Transverse colon (tissue), 4 donors: Measurements from ENCODE around the gene SPDYE2B. TPM values are rescaled to one million over a fixed set of nuclear protein-coding genes. Genes with fewer than 3 reads are reported as not detected.
"Not testable (repeated sequence)": the region's sequence is repeated elsewhere in the genome, so short reads cannot be mapped to it uniquely, and the experiment has no call there.

Experiments
- DNase-seq: peaks from one replicate; pipeline ENCODE4 v3.0.0-alpha.2; 2019
- H3K27ac ChIP-seq, 4 donors: fragments of 200-600 bp; sonication (generic); 2 replicates each; pipeline ENCODE4 v1.5.1; 2016 to 2018; ENCODE audit warnings: inconsistent platforms in 4 of 4
- H3K27me3 ChIP-seq: fragments of 200-600 bp; sonication (generic); 2 replicates; pipeline ENCODE4 v1.5.1; 2017; ENCODE audit warnings: inconsistent platforms
- H3K36me3 ChIP-seq, 4 donors: fragments of 200-600 bp; sonication (generic); 2 replicates each; pipeline ENCODE4 v1.5.1; 2017 to 2019; ENCODE audit warnings: inconsistent platforms in 4 of 4
- H3K4me1 ChIP-seq, 4 donors: fragments of 200-600 bp; sonication (generic); 2 replicates each; pipeline ENCODE4 v1.5.1; 2017 to 2020; ENCODE audit warnings: inconsistent platforms in 4 of 4
- H3K4me3 ChIP-seq, 4 donors: fragments of 200-600 bp; sonication (generic); 1 replicate in 1 of 4; 2 replicates in 3 of 4; pipeline versions ENCODE4 v1.5.1 to v1.6.1; 2017 to 2019; ENCODE audit warnings: inconsistent platforms in 4 of 4
- H3K9me3 ChIP-seq, 2 donors: fragments of 200-600 bp; sonication (generic); 2 replicates each; pipeline ENCODE4 v1.5.1; 2017 to 2019; ENCODE audit warnings: inconsistent platforms in 2 of 2
- WGBS, 2 donors: methylation state at CpG; one replicate each; pipeline ENCODE4 v1.1.5; 2018; ENCODE audit warnings: low coverage in 1 of 2; 5-methylcytosine and 5-hydroxymethylcytosine counted together
- in situ Hi-C, 4 donors: fragments of 200-750 bp; cut with MboI; loops; one replicate each; pipeline versions ENCODE4 v1.15.0 to v1.15.1; 2017; ENCODE audit warnings: low sequenced_read_pairs in 3 of 4, low pct_ligation_motif_present in 1 of 4, low pct_unique_long_range_greater_than_20kb in 1 of 4
- intact Hi-C: fragments of 100-400 bp; cut with DNase I; formaldehyde crosslinking; loops from one replicate; pipeline ENCODE4 v1.15.1; 2023; ENCODE audit warnings: low total_unique reads
- total RNA-seq, 4 donors: library from RNA; depleted of rRNA; stranded (reverse); fragments of >200 nt; gene quantifications; one replicate each; pipeline ENCODE4 v1.1.0, GENCODE V29; 2016

SPDYE2B gene
- total RNA-seq, 4 donors from 2014 or later, result not detected

DNA sequence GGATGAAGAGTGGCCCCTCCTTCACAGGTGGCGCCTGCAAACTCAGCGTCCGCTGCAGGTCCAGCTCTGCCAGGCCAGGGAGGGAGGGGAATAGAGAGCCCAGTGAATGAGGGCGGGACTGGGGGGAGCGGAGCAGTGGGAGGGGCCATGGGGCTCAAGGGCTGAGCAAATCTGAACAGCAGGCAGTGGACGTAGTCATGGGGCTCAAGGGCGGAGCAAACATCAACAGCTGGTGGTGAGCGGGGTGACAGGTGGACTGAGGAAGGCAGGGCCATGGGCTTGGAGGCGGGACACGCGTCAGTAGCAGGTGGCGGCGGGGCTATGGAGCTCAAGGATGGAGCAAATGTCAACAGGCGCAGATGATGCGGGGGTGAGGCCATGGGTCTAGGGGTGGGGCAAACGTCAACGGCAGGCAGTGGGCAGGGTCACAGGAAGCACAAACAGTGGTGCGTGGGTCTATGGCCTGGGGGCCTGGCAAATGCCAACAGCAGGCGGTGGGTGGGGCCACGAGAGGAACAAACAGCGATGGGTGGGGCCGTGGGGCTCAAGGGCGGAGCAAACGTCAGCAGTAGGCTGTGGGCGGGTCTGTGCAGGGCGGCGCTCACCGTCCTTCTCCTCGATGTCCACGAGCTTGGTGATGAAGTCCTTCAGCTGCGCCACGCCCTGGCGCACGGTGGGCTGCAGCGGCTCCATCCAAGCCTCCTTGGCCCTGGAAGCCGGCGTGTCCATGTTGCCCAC lies 38.3 kb downstream of the SPDYE2B start:
- H3K27ac ChIP-seq, in situ Hi-C loops, H3K36me3 ChIP-seq, H3K27me3 ChIP-seq, H3K4me1 ChIP-seq, intact Hi-C loops, DNase-seq, H3K9me3 ChIP-seq, H3K4me3 ChIP-seq: not testable (repeated sequence)
- no CpG with 5 or more reads among the region's 37 CpGs for WGBS, 2 donors

DNA sequence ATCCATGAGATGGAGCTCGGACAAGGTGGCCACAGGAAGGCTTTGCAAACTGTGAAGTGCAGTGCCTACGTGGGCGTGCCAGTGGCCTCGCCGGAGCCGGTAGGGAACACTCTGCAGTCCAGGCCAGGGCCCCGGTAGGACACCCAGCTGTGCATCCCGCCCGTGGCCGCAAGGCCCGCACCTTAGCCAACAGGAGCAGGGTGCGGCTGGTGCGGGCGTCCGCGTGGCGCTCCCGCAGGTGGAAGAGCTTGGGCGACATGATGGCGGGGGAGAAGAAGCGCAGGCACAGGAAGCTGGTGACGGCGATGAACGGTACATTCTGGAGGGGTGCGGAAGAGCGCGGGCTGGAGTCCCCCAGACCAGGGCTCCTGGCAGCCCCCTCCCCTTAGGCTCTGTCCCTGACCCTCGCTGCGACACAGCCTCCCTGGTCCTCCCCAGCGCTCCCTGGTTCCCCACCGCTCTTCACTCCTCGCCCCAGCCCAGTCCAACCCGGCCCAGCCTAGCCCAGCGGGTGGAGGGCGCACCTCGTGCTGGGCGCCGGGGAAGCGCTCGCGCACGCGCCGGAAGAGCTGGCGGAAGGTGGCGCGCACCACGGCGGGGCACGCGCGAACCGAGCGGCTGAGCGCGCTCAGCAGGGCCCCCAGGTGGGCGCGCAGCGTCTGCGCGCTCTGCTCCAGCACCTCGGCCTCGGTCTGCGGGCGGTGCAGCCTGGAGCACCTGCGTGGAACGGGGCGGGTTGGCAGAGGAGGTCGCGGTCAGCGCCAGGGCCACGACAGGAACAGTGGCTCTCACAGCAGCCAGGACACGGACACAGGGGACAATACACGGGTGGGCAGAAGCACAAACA lies 39.5 kb downstream of the SPDYE2B start:
- H3K4me1 ChIP-seq, in situ Hi-C loops, H3K27ac ChIP-seq, H3K36me3 ChIP-seq, intact Hi-C loops, H3K9me3 ChIP-seq, H3K27me3 ChIP-seq, DNase-seq: not testable (repeated sequence)
- peak overlapping the region in 1 of 4 donors; percentile 30 for H3K4me3 ChIP-seq
- no CpG with 5 or more reads among the region's 74 CpGs for WGBS, 2 donors

DNA sequence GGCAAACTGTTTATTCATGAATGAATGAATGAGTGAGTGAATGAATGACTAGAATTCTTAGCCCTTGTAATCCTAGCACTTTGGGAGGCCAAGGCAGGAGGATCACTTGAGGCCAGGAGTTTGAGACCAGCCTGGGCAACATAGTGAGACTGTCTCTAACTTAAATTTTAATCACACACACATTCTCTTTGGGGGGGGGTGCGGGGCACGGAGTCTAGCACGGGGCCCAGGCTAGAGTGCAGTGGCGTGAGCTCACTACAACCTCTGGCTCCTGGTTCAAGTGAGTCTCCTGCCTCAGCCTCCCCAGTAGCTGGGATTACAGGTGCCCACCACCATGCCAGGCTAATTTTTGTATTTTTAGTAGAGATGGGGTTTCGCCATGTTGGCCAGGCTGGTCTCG lies 40.5 kb downstream of the SPDYE2B start:
- H3K36me3 ChIP-seq, in situ Hi-C loops, DNase-seq, H3K9me3 ChIP-seq, intact Hi-C loops, H3K27ac ChIP-seq, H3K27me3 ChIP-seq, H3K4me3 ChIP-seq, H3K4me1 ChIP-seq: not testable (repeated sequence)
- WGBS, 2 donors, result no CpG with 5 or more reads among the region's 6 CpGs

DNA sequence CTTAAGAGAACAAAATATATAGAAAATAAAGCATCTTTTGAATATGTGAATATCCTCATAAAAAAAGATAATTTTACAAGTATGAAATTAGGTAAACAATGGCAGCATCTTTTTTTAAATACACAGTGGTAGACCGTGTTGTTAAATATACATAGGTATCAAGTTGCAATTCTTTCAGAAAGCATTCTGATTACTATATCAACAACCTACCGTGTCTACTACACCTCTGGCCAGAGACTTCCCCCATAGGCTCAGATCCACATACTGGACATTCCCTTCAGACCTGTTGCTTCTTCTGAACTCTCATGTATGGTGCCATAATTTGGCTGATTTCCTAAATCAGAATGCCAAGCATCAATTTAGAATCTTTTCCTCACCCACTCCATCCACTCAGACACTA lies 43.9 kb downstream of the SPDYE2B start:
- WGBS, 2 donors, result 65 to 72% methylated on average over 2 of the region's 2 CpGs
- H3K4me1 ChIP-seq, H3K27me3 ChIP-seq, intact Hi-C loops, H3K4me3 ChIP-seq, H3K9me3 ChIP-seq, DNase-seq, H3K36me3 ChIP-seq, in situ Hi-C loops, H3K27ac ChIP-seq: not testable (repeated sequence)

DNA sequence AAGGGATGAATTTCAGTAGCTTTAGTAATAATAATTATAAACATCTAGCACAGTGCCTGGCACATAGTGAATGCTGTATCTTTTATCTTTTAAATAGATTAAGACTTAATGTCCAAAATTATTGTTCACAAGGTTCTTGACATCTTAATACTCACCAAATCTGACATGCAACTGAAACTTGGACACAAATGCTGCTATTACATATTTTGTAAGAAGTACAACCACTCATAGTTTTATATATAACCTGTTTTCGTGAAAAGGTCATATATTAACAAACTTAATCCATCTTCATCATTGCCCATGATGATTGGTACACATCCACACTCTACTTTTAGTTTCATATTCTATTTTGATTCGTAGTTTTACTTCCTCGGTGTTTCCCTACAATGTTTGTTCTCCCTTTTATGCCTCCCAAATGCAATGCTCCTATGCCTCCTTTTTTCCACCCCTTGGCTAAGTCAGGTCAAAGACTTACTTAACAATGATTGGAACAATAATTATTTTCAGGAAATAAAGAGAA lies 45.0 kb downstream of the SPDYE2B start:
- H3K4me1 ChIP-seq, DNase-seq, H3K36me3 ChIP-seq, H3K4me3 ChIP-seq, H3K9me3 ChIP-seq, H3K27me3 ChIP-seq, H3K27ac ChIP-seq, in situ Hi-C loops, intact Hi-C loops: not testable (repeated sequence)
- 14 to 20% methylated on average over 1 to 2 of the region's 3 CpGs for WGBS, 2 donors

DNA sequence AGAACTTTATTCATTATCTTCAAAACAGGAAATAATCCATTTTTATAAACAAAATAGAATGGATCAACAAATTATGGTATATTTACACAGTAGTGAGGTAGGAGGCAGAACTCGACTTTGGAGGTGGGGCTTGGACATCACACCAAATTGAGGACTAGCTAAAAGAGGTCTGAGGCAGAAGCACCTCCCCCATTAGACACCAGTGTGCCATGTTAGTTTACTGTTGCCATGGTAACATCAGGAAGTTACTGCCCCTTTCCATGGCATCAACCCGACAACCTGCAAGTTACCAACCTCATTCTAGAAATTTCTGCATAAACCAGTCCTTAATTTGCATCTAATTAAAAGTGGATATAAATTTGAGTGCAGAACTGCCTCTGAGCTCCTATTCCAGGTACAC lies 45.9 kb downstream of the SPDYE2B start:
- WGBS, 2 donors, result 22% methylated on average over 1 of the region's 2 CpGs; no CpG with 5 or more reads in 1 of the 2 donors
- H3K27ac ChIP-seq, H3K4me3 ChIP-seq, in situ Hi-C loops, DNase-seq, H3K9me3 ChIP-seq, H3K36me3 ChIP-seq, H3K27me3 ChIP-seq, H3K4me1 ChIP-seq, intact Hi-C loops: not testable (repeated sequence)

DNA sequence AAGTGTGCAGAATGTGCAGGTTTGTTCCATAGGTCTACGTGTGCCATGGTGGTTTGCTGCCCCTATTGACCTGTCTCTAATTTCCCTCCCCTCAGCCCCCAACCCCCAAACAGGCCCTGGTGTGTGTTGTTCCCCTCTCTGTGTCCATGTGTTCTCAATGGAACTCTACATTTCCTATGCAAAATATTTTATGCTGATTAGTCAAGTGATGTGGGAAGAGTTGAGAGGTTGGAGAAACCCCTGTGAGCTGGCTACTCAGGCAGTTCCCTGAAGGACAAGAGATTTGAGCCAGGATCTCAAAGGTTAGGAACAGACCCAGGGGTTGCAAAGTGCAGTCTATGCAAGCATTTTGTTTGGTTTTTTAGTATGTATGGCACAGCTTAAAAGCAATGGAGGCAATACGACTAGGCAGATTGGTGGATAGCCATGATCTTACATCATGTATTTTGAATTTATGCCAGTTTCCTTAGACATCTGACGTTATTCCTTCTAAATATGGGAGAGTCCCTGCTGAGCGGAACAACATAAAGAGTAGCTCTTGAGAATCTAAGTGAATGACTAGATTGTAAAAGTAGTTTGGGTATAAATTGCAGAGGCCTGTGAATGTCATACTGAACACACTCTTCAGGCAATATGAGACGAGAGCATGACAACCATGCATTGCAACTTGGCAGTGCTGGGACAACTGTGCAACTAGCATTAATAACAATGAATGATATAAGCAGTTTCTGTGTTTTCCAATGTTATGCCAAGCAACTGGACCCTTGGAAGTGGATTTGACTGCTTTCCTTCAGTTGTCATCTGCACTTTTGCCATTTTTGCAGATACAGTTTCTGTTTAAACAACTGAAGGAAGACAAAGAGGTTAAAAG lies 47.8 kb downstream of the SPDYE2B start:
- H3K4me1 ChIP-seq, H3K36me3 ChIP-seq, H3K9me3 ChIP-seq, H3K27ac ChIP-seq, H3K27me3 ChIP-seq, intact Hi-C loops, H3K4me3 ChIP-seq, DNase-seq, in situ Hi-C loops: not testable (repeated sequence)
- WGBS, 2 donors, result 50 to 66% methylated on average over 1 to 5 of the region's 5 CpGs

DNA sequence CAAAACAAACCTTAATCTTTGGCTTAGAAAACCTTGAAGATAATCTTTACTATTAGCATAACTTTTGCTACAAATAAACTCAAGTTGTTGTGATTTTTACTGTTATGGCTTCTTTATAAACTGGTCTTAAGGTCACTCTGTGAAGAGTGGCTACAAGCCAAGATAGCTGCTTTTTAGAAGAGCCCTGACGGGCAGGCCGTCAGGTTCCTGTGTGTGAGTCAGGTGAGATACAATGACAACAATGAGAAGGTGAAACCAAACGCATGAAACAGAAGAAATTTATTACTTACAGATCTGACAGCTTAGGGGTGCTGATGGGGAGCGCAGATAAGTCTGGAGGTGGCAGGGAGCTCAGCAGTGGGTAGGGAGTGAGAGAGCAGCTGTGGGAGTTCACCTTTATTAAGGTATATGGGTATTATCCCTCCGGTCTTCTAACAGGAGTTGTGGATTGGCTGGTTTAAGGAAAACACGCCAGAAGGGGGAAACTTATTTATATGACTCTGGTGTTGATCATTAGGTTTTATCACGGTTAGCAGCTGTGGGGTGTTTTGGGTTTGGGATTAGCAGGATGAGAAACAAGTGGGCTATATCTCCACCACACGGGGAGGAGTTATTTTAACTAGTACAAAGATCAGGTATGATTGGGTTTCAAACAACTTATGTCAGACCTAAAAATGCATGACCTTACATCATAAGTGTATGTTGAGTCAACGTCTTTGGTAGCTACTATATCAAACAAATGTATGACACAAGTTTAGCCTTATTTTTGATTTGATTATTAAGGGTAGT lies 49.0 kb downstream of the SPDYE2B start:
- H3K4me1 ChIP-seq, intact Hi-C loops, H3K9me3 ChIP-seq, H3K27me3 ChIP-seq, H3K27ac ChIP-seq, DNase-seq, H3K36me3 ChIP-seq, H3K4me3 ChIP-seq, in situ Hi-C loops: not testable (repeated sequence)
- WGBS, 2 donors, result 56 to 72% methylated on average over 6 to 9 of the region's 9 CpGs
